GM15510 (cell line): Measurements from ENCODE around the gene PRKAG2.

ENCODE experiments used
- POLR2A ChIP-seq: IDR thresholded peaks from 3 replicates; pipeline ENCODE4 v1.6.1; 2011; ENCODE audit warnings: borderline replicate concordance; ENCODE audit not compliant: insufficient read length; ENCODE audit errors: extremely low read depth

PRKAG2 gene

GRCh38 chr7:151571471-151571870, 305.4 kb downstream of the PRKAG2 start:
- TF ChIP-seq POLR2A = no peak

GRCh38 chr7:151570366-151570915, 306.5 kb downstream of the PRKAG2 start:
- TF ChIP-seq POLR2A = no peak

- TF ChIP-seq POLR2A = no peak
Measured at GRCh38 chr7:151568956-151569940, 307.7 kb downstream of the PRKAG2 start.

- no peak for TF ChIP-seq POLR2A
Measured at GRCh38 chr7:151566897-151567320, 310.0 kb downstream of the PRKAG2 start.

- TF ChIP-seq POLR2A = no peak
Measured at GRCh38 chr7:151565541-151565940, 311.4 kb downstream of the PRKAG2 start.

GRCh38 chr7:151560243-151560642, 316.7 kb downstream of the PRKAG2 start:
- TF ChIP-seq POLR2A = no peak

GRCh38 chr7:151559557-151560183, 317.2 kb downstream of the PRKAG2 start:
- TF ChIP-seq POLR2A = no peak

- TF ChIP-seq POLR2A = no peak
Measured at GRCh38 chr7:151558575-151558974, 318.3 kb downstream of the PRKAG2 start.

GRCh38 chr7:151556592-151556991, 320.3 kb downstream of the PRKAG2 start:
- no peak for TF ChIP-seq POLR2A

GRCh38 chr7:151553356-151553755, 323.6 kb downstream of the PRKAG2 start:
- TF ChIP-seq POLR2A = no peak

- no peak for TF ChIP-seq POLR2A
Measured at GRCh38 chr7:151552352-151553028, 324.4 kb downstream of the PRKAG2 start.

GRCh38 chr7:151551820-151552219, 325.1 kb downstream of the PRKAG2 start:
- no peak for TF ChIP-seq POLR2A

GRCh38 chr7:151550656-151551286, 326.1 kb downstream of the PRKAG2 start:
- TF ChIP-seq POLR2A = no peak

GRCh38 chr7:151549644-151550043, 327.3 kb downstream of the PRKAG2 start:
- no peak for TF ChIP-seq POLR2A
